Esophagus squamous epithelium (tissue), 4 donors: ENCODE data around the gene DOK4.

ENCODE experiments used
- POLR2A ChIP-seq, 4 donors: fragments of 450-650 bp; IDR thresholded peaks; one replicate each; pipeline ENCODE4 v1.6.1; 2017; ENCODE audit warnings: antibody characterized with exemption in 4 of 4, mild to moderate bottlenecking in 4 of 4, moderate library complexity in 3 of 4
- TF ChIP-seq, protein P1 (sequence below), 6 experiments: fragments of 450-650 bp in 4 of 6; fragments of 200-600 bp in 2 of 6; sonication (generic) in 2 of 6; IDR thresholded peaks; one replicate each; pipeline ENCODE4 v1.5.1; 2016 to 2019; ENCODE audit warnings: antibody characterized with exemption in 6 of 6, mild to moderate bottlenecking in 4 of 6, moderate library complexity in 4 of 6

DNA sequence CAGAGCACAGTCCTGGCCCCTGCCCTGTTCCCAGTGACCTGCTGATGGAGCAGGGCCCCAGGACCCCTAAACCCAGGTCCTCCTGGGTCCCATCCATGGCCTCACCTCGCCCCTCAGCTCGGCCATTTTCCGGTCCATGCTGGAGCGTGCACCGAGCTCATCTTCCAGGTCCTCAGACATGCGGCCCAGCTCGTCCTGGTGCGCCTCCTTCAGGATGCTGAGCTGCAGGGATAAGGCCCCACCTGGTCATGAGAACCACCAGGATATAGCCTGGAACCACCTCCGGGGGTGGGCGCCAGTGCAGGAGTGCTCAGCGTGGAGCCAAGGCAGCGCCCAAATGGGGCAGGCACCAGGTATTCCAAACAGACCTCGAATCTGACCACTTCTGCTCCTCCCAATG is 32.2 kb upstream of the DOK4 start:
- TF ChIP-seq, protein P1, sequence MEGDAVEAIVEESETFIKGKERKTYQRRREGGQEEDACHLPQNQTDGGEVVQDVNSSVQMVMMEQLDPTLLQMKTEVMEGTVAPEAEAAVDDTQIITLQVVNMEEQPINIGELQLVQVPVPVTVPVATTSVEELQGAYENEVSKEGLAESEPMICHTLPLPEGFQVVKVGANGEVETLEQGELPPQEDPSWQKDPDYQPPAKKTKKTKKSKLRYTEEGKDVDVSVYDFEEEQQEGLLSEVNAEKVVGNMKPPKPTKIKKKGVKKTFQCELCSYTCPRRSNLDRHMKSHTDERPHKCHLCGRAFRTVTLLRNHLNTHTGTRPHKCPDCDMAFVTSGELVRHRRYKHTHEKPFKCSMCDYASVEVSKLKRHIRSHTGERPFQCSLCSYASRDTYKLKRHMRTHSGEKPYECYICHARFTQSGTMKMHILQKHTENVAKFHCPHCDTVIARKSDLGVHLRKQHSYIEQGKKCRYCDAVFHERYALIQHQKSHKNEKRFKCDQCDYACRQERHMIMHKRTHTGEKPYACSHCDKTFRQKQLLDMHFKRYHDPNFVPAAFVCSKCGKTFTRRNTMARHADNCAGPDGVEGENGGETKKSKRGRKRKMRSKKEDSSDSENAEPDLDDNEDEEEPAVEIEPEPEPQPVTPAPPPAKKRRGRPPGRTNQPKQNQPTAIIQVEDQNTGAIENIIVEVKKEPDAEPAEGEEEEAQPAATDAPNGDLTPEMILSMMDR (IDR thresholded peaks at IDR 0.05), result no peak
- TF ChIP-seq POLR2A (IDR thresholded peaks at IDR 0.05), result no peak
